Measurements from ENCODE around the gene COL25A1.

DNA sequence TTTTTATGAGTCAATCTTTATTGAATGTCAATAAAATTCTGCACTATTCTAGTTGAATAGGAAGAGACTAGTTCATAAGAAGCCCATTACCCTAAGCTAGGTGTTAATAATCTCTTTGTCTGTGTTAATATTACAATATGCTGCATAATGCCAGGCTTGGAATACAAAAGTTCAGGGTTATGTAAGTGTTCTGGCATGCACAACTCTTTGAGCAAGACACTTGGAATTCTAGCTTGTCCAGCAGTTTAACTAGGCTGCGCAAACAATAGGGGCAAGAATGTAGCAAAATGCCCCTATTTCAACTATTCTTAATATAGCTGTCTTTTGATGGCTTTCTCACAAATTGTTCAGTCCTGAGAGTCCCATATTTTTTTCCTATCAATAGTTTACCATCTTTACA is 508.3 kb downstream of the COL25A1 start:
- TF ChIP-seq EZH2 (IDR thresholded peaks at IDR 0.05; ENCODE audit: insufficient read depth, poor library complexity, severe bottlenecking) (no peak), EZH2phosphoT487 (IDR thresholded peaks at IDR 0.05; ENCODE audit: insufficient read depth, low read depth) (no peak)
